Body of pancreas (tissue), 4 donors: Measurements from ENCODE around the gene NEURL1. TPM values are rescaled to one million over a fixed set of nuclear protein-coding genes. Genes with fewer than 3 reads are reported as not detected.

Experiments used
- ATAC-seq: fragments of 150-250 bp; one replicate; pipeline ENCODE4 v1.9.1; 2016
- DNase-seq, 4 donors: peaks; one replicate each; pipeline ENCODE4 v3.0.0-alpha.2; 2019
- H3K27ac ChIP-seq, 4 donors: fragments of 200-600 bp; sonication (generic); 1 replicate in 3 of 4; 2 replicates in 1 of 4; pipeline versions ENCODE4 v1.5.1 to v1.6.1; 2016 to 2019; ENCODE audit warnings: mild to moderate bottlenecking in 1 of 4, mixed read lengths in 1 of 4, moderate library complexity in 1 of 4
- H3K27me3 ChIP-seq, 2 donors: fragments of 200-600 bp; sonication (generic); one replicate each; pipeline ENCODE4 v1.6.0; 2016; ENCODE audit warnings: mild to moderate bottlenecking in 1 of 2
- H3K36me3 ChIP-seq, 2 donors: fragments of 200-600 bp; sonication (generic); replicated peaks in 1 of 2; 2 replicates each; pipeline ENCODE4 v1.5.1; 2016; ENCODE audit warnings: low read depth in 2 of 2; ENCODE audit not compliant: insufficient read depth in 1 of 2
- H3K4me1 ChIP-seq: fragments of 200-600 bp; sonication (generic); one replicate; pipeline ENCODE4 v1.6.0; 2016
- H3K4me3 ChIP-seq, 2 donors: fragments of 200-600 bp; sonication (generic); 1 replicate in 1 of 2; 2 replicates in 1 of 2; pipeline ENCODE4 v1.5.1; 2016 to 2019
- H3K9me3 ChIP-seq, 3 donors: fragments of 200-600 bp; sonication (generic); 1 replicate in 2 of 3; 2 replicates in 1 of 3; pipeline ENCODE4 v1.5.1; 2016
- POLR2A ChIP-seq, 3 donors: fragments of 450-650 bp; IDR thresholded peaks; one replicate each; pipeline ENCODE4 v1.6.1; 2016; ENCODE audit warnings: antibody characterized with exemption in 3 of 3, mild to moderate bottlenecking in 2 of 3
- WGBS, 2 donors: methylation state at CpG; one replicate each; pipeline ENCODE4 v1.1.5; 2017; 5-methylcytosine and 5-hydroxymethylcytosine counted together
- intact Hi-C: fragments of 100-400 bp; cut with DNase I; formaldehyde crosslinking; loops from one replicate; pipeline ENCODE4 v1.15.1; 2023
- total RNA-seq, 2 donors: library from RNA; depleted of rRNA; stranded (reverse); fragments of >200 nt; gene quantifications; one replicate each; pipeline ENCODE4 v1.1.0, GENCODE V29; 2016
- TF ChIP-seq, protein P1 (sequence below), 7 experiments: fragments of 450-650 bp in 4 of 7; fragments of 200-600 bp in 3 of 7; sonication (generic) in 3 of 7; IDR thresholded peaks; one replicate each; pipeline ENCODE4 v1.5.1; 2016 to 2019; ENCODE audit warnings: antibody characterized with exemption in 7 of 7

The NEURL1 gene
- total RNA-seq, 2 donors from 2014 or later: 25.1 to 25.7 TPM

- no peak overlapping the region for H3K4me3 ChIP-seq
- no peak overlapping the region for H3K27ac ChIP-seq
- TF ChIP-seq, protein P1, sequence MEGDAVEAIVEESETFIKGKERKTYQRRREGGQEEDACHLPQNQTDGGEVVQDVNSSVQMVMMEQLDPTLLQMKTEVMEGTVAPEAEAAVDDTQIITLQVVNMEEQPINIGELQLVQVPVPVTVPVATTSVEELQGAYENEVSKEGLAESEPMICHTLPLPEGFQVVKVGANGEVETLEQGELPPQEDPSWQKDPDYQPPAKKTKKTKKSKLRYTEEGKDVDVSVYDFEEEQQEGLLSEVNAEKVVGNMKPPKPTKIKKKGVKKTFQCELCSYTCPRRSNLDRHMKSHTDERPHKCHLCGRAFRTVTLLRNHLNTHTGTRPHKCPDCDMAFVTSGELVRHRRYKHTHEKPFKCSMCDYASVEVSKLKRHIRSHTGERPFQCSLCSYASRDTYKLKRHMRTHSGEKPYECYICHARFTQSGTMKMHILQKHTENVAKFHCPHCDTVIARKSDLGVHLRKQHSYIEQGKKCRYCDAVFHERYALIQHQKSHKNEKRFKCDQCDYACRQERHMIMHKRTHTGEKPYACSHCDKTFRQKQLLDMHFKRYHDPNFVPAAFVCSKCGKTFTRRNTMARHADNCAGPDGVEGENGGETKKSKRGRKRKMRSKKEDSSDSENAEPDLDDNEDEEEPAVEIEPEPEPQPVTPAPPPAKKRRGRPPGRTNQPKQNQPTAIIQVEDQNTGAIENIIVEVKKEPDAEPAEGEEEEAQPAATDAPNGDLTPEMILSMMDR (IDR thresholded peaks at IDR 0.05): no peak
- TF ChIP-seq POLR2A (IDR thresholded peaks at IDR 0.05): no peak
- DNase-seq (no peak), ATAC-seq (no peak)
- H3K4me1 ChIP-seq: peaks cover 21% of the 10 kb centered on the region
- intact Hi-C loops: no loop called here
- H3K36me3 ChIP-seq: no peaks in the 10 kb centered on the region
- H3K27me3 ChIP-seq: no peaks in the 10 kb centered on the region
- H3K9me3 ChIP-seq: no peaks in the 10 kb centered on the region
- WGBS, 2 donors: 76 to 85% methylated on average over 13 of the region's 13 CpGs
These were observed 89.0 kb downstream of the NEURL1 start for GRCh38 chr10:103582331-103583123.

GRCh38 chr10:103583871-103584215, 90.3 kb downstream of the NEURL1 start:
- H3K9me3 ChIP-seq: no peaks in the 10 kb centered on the region
- no peaks in the 10 kb centered on the region for H3K27me3 ChIP-seq
- TF ChIP-seq, protein P1 (IDR thresholded peaks at IDR 0.05): no peak
- no peak for TF ChIP-seq POLR2A (IDR thresholded peaks at IDR 0.05)
- DNase-seq (no peak), ATAC-seq (no peak)
- peaks cover 8% of the 10 kb centered on the region for H3K4me1 ChIP-seq
- 82 to 84% methylated on average over 8 of the region's 8 CpGs for whole genome bisulfite sequencing, 2 donors
- H3K36me3 ChIP-seq: no peaks in the 10 kb centered on the region
- intact Hi-C loops: no loop called here
- H3K4me3 ChIP-seq: no peak overlapping the region
- H3K27ac ChIP-seq: no peak overlapping the region

DNA sequence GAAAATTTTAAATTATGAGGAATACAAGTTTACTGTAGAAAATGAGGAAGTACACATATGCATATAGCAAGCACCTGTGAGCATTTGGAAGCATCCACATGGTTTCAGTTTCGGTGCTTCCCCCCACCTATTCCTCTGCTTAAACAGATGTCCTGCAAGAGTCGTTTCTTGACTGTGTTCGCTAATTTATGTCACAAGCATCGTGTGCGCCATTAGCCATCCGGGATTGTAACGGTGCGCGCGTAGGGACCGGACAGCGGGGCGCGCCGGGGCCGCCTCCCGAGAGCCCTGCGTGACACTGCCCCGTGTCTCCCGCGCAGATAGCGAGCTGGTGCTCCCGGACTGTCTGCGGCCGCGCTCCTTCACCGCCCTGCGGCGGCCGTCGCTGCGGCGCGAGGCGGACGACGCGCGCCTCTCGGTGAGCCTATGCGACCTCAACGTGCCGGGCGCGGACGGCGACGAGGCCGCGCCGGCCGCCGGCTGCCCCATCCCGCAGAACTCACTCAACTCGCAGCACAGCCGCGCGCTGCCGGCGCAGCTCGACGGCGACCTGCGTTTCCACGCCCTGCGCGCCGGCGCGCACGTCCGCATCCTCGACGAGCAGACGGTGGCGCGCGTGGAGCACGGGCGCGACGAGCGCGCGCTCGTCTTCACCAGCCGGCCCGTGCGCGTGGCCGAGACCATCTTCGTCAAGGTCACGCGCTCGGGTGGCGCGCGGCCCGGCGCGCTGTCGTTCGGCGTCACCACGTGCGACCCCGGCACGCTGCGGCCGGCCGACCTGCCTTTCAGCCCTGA, 90.9 kb downstream of the NEURL1 start:
- no peak overlapping the region for H3K27ac ChIP-seq
- intact Hi-C loops: no loop called here
- H3K4me1 ChIP-seq: peaks cover 2% of the 10 kb centered on the region
- no peak for DNase-seq
- 45 to 74% methylated on average over 47 to 102 of the region's 111 CpGs for WGBS, 2 donors
- no peak overlapping the region for H3K4me3 ChIP-seq
- H3K27me3 ChIP-seq: no peaks in the 10 kb centered on the region
- no peak for TF ChIP-seq POLR2A (IDR thresholded peaks at IDR 0.05)
- TF ChIP-seq, protein P1 (IDR thresholded peaks at IDR 0.05): no peak
- no peak for ATAC-seq
- no peaks in the 10 kb centered on the region for H3K36me3 ChIP-seq
- H3K9me3 ChIP-seq: no peaks in the 10 kb centered on the region

DNA sequence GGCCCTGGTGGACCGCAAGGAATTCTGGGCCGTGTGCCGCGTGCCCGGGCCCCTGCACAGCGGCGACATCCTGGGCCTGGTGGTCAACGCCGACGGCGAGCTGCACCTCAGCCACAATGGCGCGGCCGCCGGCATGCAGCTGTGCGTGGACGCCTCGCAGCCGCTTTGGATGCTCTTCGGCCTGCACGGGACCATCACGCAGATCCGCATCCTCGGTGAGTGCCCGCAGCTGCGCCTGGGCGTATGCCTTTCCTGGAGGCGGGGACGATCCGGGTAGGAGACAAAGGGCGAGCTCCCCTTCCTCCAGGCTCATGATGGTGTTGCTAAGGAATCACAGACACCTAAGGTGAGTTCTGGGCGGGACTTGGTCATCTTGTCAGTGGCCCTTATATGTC, 91.5 kb downstream of the NEURL1 start:
- H3K36me3 ChIP-seq: no peaks in the 10 kb centered on the region
- DNase-seq: no peak
- TF ChIP-seq, protein P1 (IDR thresholded peaks at IDR 0.05): no peak
- H3K9me3 ChIP-seq: no peaks in the 10 kb centered on the region
- no peak for ATAC-seq
- no peaks in the 10 kb centered on the region for H3K27me3 ChIP-seq
- no peaks in the 10 kb centered on the region for H3K4me1 ChIP-seq
- intact Hi-C loops: no loop called here
- H3K4me3 ChIP-seq: no peak overlapping the region
- no peak overlapping the region for H3K27ac ChIP-seq
- 75 to 96% methylated on average over 12 to 19 of the region's 32 CpGs for WGBS, 2 donors
